AG04450 (cell line): ENCODE results near the gene CNNM2. TPM values are rescaled to one million over a fixed set of nuclear protein-coding genes. Genes with fewer than 3 reads are reported as not detected.
"Not testable (repeated sequence)": the region's sequence is repeated elsewhere in the genome, so short reads cannot be mapped to it uniquely, and the experiment has no call there.

Source experiments
- CTCF ChIA-PET: fragments of 300-600, 350-600 bp; formaldehyde crosslinking; extraction: SDS; loops from one replicate; lab custom pipeline; 2022; ENCODE audit warnings: antibody characterized with exemption, inconsistent platforms; lab: Charles Lee
- POLR2A ChIA-PET: fragments of 350-600 bp; formaldehyde crosslinking; extraction: SDS; loops from one replicate; lab custom pipeline; 2021; ENCODE audit warnings: antibody characterized with exemption, inconsistent platforms; lab: Yijun Ruan, JAX
- DNase-seq: peaks from one replicate; pipeline ENCODE4 v3.0.0-alpha.2; 2011; ENCODE audit warnings: low read depth, low spot score
- H3K27ac ChIP-seq: one replicate; pipeline ENCODE4 v1.5.1; 2012; ENCODE audit warnings: low read depth, low read length, control low read depth
- H3K27me3 ChIP-seq: one replicate; pipeline ENCODE4 v1.6.0; 2012; ENCODE audit warnings: low read length; ENCODE audit not compliant: control insufficient read depth, insufficient read depth
- H3K4me3 ChIP-seq: 2 replicates; pipeline ENCODE4 v1.5.1; 2011; ENCODE audit warnings: mild to moderate bottlenecking, low read depth, low read length, control low read depth
- H3K9me3 ChIP-seq: 2 replicates; pipeline ENCODE4 v1.5.1; 2012; ENCODE audit warnings: low read length; ENCODE audit not compliant: control insufficient read depth, insufficient read depth
- polyA plus RNA-seq: library from polyadenylated mRNA; depleted of rRNA; stranded (reverse); fragments of >200 nt; gene quantifications from 2 replicates; pipeline ENCODE4 v1.2.3, GENCODE V29; 2011
- TF ChIP-seq, protein P1 (sequence below): IDR thresholded peaks from 2 replicates; pipeline ENCODE4 v1.5.1; 2011; ENCODE audit warnings: low read depth, low read length, control low read depth, inconsistent platforms

The CNNM2 gene
- polyA plus RNA-seq, 1 experiment = 5.2 TPM

DNA sequence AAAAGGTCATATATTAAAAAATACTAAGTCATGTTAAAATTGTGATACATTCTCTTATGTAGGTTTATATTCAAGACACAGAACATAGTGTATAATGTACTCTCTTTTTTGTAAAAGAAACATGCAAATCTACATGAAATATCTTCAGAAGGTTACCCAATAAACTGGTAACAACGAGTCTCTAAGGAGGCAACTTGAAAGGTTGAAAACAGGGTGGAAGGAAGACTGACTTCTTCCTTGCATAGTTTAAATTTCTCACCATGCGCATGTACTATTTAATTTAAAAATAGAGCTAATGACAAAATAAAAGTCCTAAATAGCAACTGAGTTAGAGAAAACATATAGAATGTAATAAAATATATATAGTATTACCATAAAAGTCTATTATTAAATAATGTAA lies 142.5 kb downstream of the CNNM2 start:
- no peaks in the 10 kb centered on the region for H3K27me3 ChIP-seq
- DNase-seq = no peak
- ChIA-PET CTCF (interaction anchor here (0.6 to 4.7 kb wide), 2 partner anchors 74 to 143 kb away, joined by 4 to 32 read pairs; partner anchors contain the start of gene CNNM2), POLR2A (no interaction called here)
- H3K4me3 ChIP-seq = no peak overlapping the region
- peaks cover 4% of the 10 kb centered on the region; the same call in 1 of the 2 replicates for H3K9me3 ChIP-seq
- H3K27ac ChIP-seq = no peak overlapping the region
- TF ChIP-seq, protein P1, sequence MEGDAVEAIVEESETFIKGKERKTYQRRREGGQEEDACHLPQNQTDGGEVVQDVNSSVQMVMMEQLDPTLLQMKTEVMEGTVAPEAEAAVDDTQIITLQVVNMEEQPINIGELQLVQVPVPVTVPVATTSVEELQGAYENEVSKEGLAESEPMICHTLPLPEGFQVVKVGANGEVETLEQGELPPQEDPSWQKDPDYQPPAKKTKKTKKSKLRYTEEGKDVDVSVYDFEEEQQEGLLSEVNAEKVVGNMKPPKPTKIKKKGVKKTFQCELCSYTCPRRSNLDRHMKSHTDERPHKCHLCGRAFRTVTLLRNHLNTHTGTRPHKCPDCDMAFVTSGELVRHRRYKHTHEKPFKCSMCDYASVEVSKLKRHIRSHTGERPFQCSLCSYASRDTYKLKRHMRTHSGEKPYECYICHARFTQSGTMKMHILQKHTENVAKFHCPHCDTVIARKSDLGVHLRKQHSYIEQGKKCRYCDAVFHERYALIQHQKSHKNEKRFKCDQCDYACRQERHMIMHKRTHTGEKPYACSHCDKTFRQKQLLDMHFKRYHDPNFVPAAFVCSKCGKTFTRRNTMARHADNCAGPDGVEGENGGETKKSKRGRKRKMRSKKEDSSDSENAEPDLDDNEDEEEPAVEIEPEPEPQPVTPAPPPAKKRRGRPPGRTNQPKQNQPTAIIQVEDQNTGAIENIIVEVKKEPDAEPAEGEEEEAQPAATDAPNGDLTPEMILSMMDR = no peak

- POLR2A ChIA-PET = interaction anchor here (0.7 kb wide), 1 partner anchor 145 kb away, joined by 3 read pairs; the partner anchor contains the start of gene CNNM2
- H3K9me3 ChIP-seq = peaks cover 4% of the 10 kb centered on the region; the same call in 1 of the 2 replicates
- CTCF ChIA-PET = interaction anchor here (0.8 to 4.7 kb wide), 6 partner anchors 10 to 229 kb away, joined by 3 to 32 read pairs (median 4); partner anchors contain the start of gene CNNM2
- DNase-seq = no peak
- no peak overlapping the region for H3K4me3 ChIP-seq
- H3K27ac ChIP-seq = no peak overlapping the region
- TF ChIP-seq, protein P1 = peak; percentile 30
- no peaks in the 10 kb centered on the region for H3K27me3 ChIP-seq
Measured at GRCh38 chr10:103062854-103063590, 144.9 kb downstream of the CNNM2 start.

DNA sequence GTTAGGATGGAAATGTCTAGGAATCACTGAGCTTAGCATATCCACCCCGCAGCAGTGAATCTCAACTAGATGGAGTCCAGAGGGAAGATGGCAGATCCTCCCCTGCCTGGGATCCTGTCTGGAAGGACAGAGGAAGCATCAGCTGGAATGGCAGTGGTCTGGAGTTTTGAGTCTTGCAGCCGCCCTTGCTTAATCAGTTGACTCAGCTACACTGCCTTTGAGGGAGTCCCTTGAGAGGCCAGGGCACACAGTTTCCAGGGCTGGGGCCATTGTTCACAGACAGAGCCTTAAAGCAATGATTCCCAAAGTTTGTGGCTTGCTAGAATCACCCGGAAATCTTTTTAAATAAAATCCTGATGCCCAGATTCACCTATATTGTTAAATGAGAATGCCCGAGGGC lies 146.9 kb downstream of the CNNM2 start:
- DNase-seq = no peak
- ChIA-PET CTCF (interaction anchor here (1.4 to 4.7 kb wide), 2 partner anchors 148 to 163 kb away, joined by 6 to 32 read pairs; partner anchors contain the start of gene CNNM2), POLR2A (no interaction called here)
- no peaks in the 10 kb centered on the region for H3K27me3 ChIP-seq
- H3K27ac ChIP-seq = no peak overlapping the region
- TF ChIP-seq, protein P1 = no peak
- no peaks in the 10 kb centered on the region for H3K9me3 ChIP-seq
- H3K4me3 ChIP-seq = no peak overlapping the region

DNA sequence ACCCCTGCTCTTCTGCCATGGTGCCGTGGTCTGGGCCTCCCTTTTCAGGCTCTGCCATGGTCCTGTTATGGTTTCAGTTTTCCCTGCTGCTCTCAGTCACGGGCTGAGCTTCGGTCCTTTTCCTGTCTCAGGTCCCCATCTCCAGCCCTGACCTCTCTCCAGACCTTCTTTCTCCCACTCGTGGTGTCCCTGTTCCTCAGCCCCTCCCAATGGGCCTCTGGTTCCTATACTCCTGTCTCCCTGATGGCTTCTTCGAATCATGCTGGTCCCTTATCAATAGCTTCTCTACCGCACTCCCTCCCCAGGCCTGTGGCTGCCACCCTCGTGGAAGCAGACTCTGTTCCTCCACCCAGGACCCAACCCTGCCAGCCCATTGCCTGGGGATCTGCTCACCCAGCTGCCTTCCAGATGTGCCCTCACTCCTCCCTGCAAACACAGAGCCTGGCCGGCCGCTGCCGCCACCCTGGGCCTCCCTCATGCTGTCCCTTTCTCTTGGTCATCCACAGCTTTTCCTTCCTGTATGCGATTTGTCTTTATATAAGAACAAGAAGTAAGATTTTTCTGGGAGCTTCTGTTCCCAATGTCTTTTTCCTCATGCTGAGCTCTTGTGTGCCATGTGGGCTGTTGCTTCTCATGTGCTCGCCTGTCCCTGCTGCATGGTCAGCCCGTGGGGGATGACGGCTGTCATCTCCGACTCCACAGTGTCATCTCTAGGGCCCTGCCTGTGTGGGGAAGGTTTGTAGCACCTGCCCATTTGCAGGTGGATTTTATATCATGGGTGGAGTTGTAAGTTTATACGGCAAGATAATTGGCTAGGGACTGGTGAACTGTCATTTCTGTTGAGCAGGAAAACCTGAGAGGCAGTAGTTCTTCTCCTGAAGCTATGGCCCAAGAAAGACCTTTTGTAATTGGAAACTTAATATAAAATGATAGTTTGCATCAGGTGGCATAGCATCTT lies 148.3 kb downstream of the CNNM2 start:
- TF ChIP-seq, protein P1 = no peak
- no peak overlapping the region for H3K4me3 ChIP-seq
- POLR2A ChIA-PET = interaction anchor here (0.6 kb wide), 2 partner anchors 137 to 230 kb away, joined by 3 to 5 read pairs; no protein-coding TSS in a partner anchor
- H3K9me3 ChIP-seq = no peaks in the 10 kb centered on the region
- CTCF ChIA-PET = interaction anchor here (0.6 to 1.5 kb wide), 3 partner anchors 149 to 233 kb away, joined by 3 to 5 read pairs (median 4); partner anchors contain the start of gene CNNM2
- DNase-seq = no peak
- H3K27ac ChIP-seq = no peak overlapping the region
- H3K27me3 ChIP-seq = no peaks in the 10 kb centered on the region

DNA sequence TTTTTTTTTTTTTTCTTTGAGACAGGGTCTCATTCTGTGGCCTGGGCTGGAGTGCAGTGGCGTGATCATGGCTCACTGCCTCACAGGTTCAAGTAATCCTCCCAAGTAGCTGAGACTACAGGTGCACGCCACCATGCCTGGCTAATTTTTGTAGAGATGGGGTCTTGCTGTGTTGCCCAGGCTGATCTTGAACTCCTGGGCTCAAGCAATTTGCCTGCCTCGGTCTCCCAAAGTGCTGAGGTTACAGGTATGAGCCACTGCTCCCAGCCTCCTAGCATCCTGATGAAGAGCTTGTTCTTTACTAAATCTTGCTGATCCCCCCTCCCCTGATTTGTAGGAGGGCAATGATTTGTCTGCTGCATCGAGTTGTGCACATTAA lies 149.0 kb downstream of the CNNM2 start:
- POLR2A ChIA-PET = interaction anchor here (0.6 kb wide), 1 partner anchor 138 kb away, joined by 5 read pairs; no protein-coding TSS in a partner anchor
- H3K27me3 ChIP-seq, H3K4me3 ChIP-seq, H3K27ac ChIP-seq, H3K9me3 ChIP-seq, DNase-seq: not testable (repeated sequence)
- CTCF ChIA-PET = interaction anchor here (1.5 kb wide), 1 partner anchor 149 kb away, joined by 5 read pairs; the partner anchor contains the start of gene CNNM2
